Fibroblast of lung (primary cell): ENCODE results near the gene DSCAML1. TPM values are rescaled to one million over a fixed set of nuclear protein-coding genes. Genes with fewer than 3 reads are reported as not detected.

Experiments
- DNase-seq, 2 donors: peaks; one replicate each; pipeline versions ENCODE4 v3.0.0 to v3.0.0-alpha.2; 2010; ENCODE audit warnings: low read depth in 2 of 2
- H2AFZ ChIP-seq: 2 replicates; pipeline ENCODE4 v1.5.1; 2012; ENCODE audit warnings: low read length, control low read depth, inconsistent platforms
- H3K27ac ChIP-seq: 2 replicates; pipeline ENCODE4 v1.5.1; 2011; ENCODE audit warnings: low read length, control low read depth; ENCODE audit not compliant: insufficient read depth
- H3K27me3 ChIP-seq: 2 replicates; pipeline ENCODE4 v1.5.1; 2011; ENCODE audit warnings: mild to moderate bottlenecking, low read length; ENCODE audit not compliant: control insufficient read depth, insufficient read depth
- H3K36me3 ChIP-seq: 2 replicates; pipeline ENCODE4 v1.5.1; 2011; ENCODE audit warnings: low read length; ENCODE audit not compliant: control insufficient read depth, insufficient read depth
- H3K4me1 ChIP-seq: 2 replicates; pipeline ENCODE4 v1.5.1; 2011; ENCODE audit warnings: low read length; ENCODE audit not compliant: control insufficient read depth, insufficient read depth; ENCODE audit errors: extremely low read depth
- H3K4me2 ChIP-seq: 2 replicates; pipeline ENCODE4 v1.5.1; 2011; ENCODE audit warnings: low read length, control low read depth; ENCODE audit not compliant: insufficient read depth; ENCODE audit errors: extremely low read depth
- H3K4me3 ChIP-seq, 4 experiments: fragments of 200-600 bp in 1 of 4; sonication (generic) in 1 of 4; replicated peaks in 1 of 4; 2 replicates each; pipeline ENCODE4 v1.5.1; 2011 to 2016; ENCODE audit warnings: low read length in 4 of 4, low read depth in 3 of 4, mild to moderate bottlenecking in 3 of 4, control low read depth in 2 of 4, inconsistent platforms in 1 of 4, mixed read lengths in 1 of 4; ENCODE audit not compliant: insufficient read depth in 1 of 4; ENCODE audit errors: control extremely low read depth in 1 of 4
- H3K79me2 ChIP-seq: 2 replicates; pipeline ENCODE4 v1.5.1; 2012; ENCODE audit warnings: mild to moderate bottlenecking, low read length, inconsistent platforms; ENCODE audit not compliant: control insufficient read depth, insufficient read depth
- H3K9ac ChIP-seq: 2 replicates; pipeline ENCODE4 v1.5.1; 2011; ENCODE audit warnings: mild to moderate bottlenecking, low read length, control low read depth; ENCODE audit not compliant: insufficient read depth
- H3K9me3 ChIP-seq: 2 replicates; pipeline ENCODE4 v1.5.1; 2012; ENCODE audit warnings: low read depth, low read length; ENCODE audit not compliant: control insufficient read depth, insufficient read depth
- H4K20me1 ChIP-seq: 2 replicates; pipeline ENCODE4 v1.5.1; 2011; ENCODE audit warnings: low read length; ENCODE audit not compliant: control insufficient read depth, insufficient read depth; ENCODE audit errors: extremely low read depth
- EZH2 ChIP-seq: IDR thresholded peaks from 2 replicates; pipeline ENCODE4 v1.5.1; 2012; ENCODE audit warnings: low read length, control low read depth, mild to moderate bottlenecking; ENCODE audit errors: missing control alignments
- polyA plus RNA-seq, 2 donors: library from polyadenylated mRNA; depleted of rRNA in 1 of 2; stranded (reverse) in 1 of 2; unstranded in 1 of 2; fragments of >200 nt; gene quantifications; 2 replicates each; pipeline ENCODE4 v1.2.1, GENCODE V29; 2011 to 2012; ENCODE audit warnings: missing spikeins in 1 of 2
- total RNA-seq: library from RNA; depleted of rRNA; stranded (reverse); fragments of >200 nt; gene quantifications from 2 replicates; pipeline ENCODE4 v1.2.1, GENCODE V29; 2014
- TF ChIP-seq, protein P1 (sequence below), 2 donors: IDR thresholded peaks in 1 of 2; conservative IDR thresholded peaks in 1 of 2; 1 replicate in 1 of 2; 2 replicates in 1 of 2; pipeline ENCODE4 v1.5.1; 2011 to 2012; ENCODE audit warnings: low read length in 2 of 2, control low read depth in 1 of 2, inconsistent platforms in 1 of 2, low read depth in 1 of 2, mild to moderate bottlenecking in 1 of 2

The DSCAML1 gene
- total and polyA plus RNA-seq, 2 donors (not counting 1 experiment from before 2014, with no cell fraction given), result not detected

DNA sequence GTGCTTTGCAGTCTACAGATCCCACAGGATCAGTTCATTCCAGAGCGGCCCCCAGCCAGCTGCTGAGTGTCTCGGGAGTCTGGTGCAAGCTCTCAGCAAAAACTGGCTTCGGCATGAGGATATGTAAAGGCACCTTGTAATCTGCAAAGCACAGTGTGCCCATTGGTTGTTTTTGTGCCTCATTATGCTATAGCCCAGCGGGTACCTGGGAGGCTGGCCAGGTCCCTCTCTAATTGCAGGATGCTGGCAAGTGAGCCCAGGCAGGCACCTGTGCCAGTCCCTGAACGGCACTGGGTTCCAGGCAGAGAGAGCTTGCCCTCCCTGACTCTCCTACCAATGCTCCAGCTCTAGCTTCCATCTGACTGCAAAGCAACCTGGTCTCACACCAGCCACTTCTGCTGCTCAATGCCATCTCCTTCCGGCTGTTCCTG is 128.7 kb downstream of the DSCAML1 start:
- Histone ChIP-seq H3K27ac (no peak overlapping the region), H3K79me2 (no peaks in the 10 kb centered on the region), H3K4me1 (no peaks in the 10 kb centered on the region), H4K20me1 (no peaks in the 10 kb centered on the region), H3K4me2 (no peak overlapping the region), H3K9ac (no peak overlapping the region), H3K4me3 (no peak overlapping the region), H2AFZ (no peak overlapping the region), H3K9me3 (no peaks in the 10 kb centered on the region), H3K27me3 (no peaks in the 10 kb centered on the region), H3K36me3 (no peaks in the 10 kb centered on the region)
- no peak for DNase-seq
- TF ChIP-seq, protein P1, sequence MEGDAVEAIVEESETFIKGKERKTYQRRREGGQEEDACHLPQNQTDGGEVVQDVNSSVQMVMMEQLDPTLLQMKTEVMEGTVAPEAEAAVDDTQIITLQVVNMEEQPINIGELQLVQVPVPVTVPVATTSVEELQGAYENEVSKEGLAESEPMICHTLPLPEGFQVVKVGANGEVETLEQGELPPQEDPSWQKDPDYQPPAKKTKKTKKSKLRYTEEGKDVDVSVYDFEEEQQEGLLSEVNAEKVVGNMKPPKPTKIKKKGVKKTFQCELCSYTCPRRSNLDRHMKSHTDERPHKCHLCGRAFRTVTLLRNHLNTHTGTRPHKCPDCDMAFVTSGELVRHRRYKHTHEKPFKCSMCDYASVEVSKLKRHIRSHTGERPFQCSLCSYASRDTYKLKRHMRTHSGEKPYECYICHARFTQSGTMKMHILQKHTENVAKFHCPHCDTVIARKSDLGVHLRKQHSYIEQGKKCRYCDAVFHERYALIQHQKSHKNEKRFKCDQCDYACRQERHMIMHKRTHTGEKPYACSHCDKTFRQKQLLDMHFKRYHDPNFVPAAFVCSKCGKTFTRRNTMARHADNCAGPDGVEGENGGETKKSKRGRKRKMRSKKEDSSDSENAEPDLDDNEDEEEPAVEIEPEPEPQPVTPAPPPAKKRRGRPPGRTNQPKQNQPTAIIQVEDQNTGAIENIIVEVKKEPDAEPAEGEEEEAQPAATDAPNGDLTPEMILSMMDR (conservative IDR thresholded peaks at IDR 0.05 in 1 of 2, IDR thresholded peaks at IDR 0.05 in 1 of 2; ENCODE audit: low read depth in 1 of 2, low read length in 2 of 2), result no peak
- no peak for TF ChIP-seq EZH2

DNA sequence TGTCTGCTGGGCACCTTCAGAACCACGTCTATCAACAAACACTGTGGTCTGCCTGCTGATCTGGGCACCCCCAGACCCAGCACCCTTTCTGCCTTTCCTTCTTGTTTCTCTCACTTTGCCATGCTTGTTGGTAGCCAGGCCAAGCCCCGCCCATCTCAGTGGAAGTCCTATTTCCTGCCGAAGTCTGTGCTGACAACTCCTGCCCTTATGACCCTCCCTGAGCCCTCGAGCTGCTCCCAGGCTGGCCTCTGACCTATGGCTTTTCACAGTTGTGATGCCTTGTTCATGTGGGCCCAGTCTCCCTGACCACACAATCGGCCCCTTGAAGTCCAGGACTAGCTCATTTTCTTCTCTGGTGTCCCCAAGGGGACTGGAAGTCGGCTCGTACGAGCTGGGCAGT is 132.1 kb downstream of the DSCAML1 start:
- Histone ChIP-seq H3K4me3 (no peak overlapping the region), H3K79me2 (no peaks in the 10 kb centered on the region), H3K9ac (no peak overlapping the region), H3K9me3 (no peaks in the 10 kb centered on the region), H3K4me1 (no peaks in the 10 kb centered on the region), H4K20me1 (no peaks in the 10 kb centered on the region), H3K27me3 (no peaks in the 10 kb centered on the region), H3K27ac (no peak overlapping the region), H3K4me2 (no peak overlapping the region), H3K36me3 (no peaks in the 10 kb centered on the region), H2AFZ (no peak overlapping the region)
- TF ChIP-seq EZH2, result no peak
- TF ChIP-seq, protein P1 (conservative IDR thresholded peaks at IDR 0.05 in 1 of 2, IDR thresholded peaks at IDR 0.05 in 1 of 2; ENCODE audit: low read depth in 1 of 2, low read length in 2 of 2), result no peak
- no peak for DNase-seq

DNA sequence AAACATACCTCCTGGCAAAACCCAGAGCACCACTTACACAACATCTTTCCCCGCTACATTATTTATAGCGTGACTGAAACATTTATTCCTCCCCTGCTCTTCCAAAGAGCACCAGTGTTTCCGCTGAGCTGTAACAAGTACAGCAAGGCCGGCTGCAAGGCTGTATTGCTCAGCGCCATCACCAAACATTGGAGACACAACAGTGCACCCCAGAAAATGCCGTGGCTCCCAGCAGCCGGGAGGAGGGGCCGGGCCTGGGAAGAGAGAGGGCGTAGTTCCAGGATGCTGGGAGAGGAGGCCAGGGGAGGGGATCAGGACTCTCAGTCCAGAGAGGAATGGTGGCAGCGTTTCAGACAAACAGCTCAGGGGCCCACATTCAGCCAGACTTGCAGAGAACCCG is 133.2 kb downstream of the DSCAML1 start:
- H3K9ac ChIP-seq, result no peak overlapping the region
- H2AFZ ChIP-seq, result no peak overlapping the region
- no peaks in the 10 kb centered on the region for H3K79me2 ChIP-seq
- no peak overlapping the region for H3K27ac ChIP-seq
- H3K36me3 ChIP-seq, result no peaks in the 10 kb centered on the region
- no peaks in the 10 kb centered on the region for H4K20me1 ChIP-seq
- no peak overlapping the region for H3K4me2 ChIP-seq
- no peak overlapping the region for H3K4me3 ChIP-seq
- H3K9me3 ChIP-seq, result no peaks in the 10 kb centered on the region
- no peaks in the 10 kb centered on the region for H3K4me1 ChIP-seq
- no peak for DNase-seq
- TF ChIP-seq, protein P1 (conservative IDR thresholded peaks at IDR 0.05 in 1 of 2, IDR thresholded peaks at IDR 0.05 in 1 of 2; ENCODE audit: low read depth in 1 of 2, low read length in 2 of 2), result no peak
- TF ChIP-seq EZH2, result no peak
- no peaks in the 10 kb centered on the region for H3K27me3 ChIP-seq
